ENCODE measurements around the gene GALNT2.

GALNT2 gene

DNA sequence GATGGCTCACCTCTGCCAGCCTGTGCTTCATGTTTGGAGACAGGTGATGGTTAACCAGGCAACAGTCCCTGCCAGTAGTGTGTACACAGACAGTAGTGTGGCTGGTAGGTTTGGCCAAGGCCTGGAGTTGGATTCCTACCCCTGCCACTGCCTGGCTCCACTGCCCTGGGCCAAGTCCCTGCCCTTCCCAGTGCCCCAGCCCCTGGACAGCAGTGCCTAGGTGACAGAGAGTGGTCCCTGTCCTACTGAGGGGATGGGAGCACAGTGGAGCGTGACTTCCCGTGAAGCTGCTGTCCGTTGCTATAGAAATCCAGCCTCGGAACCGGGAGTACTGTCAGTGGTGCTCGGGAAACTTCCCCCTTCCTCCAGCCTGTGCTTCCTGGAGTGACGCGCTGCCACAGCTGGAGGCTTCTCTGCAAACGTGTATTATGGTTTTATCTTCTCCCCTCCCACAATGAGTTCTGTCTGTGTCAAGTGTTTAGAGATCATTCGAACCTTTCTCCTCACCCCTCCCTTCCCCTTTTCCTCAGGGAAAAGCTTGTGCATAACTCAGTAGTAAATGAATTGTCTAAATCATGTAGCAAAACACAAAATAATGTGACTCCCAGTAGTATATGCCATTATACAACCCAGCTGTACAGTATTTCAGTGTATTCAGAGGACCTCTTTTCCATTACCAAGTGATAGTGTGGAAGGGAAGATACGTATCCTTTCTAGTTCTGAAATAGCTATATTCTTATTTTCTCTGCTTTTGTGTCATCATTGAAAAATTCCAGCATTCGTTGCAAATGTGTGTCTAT lies 73.4 kb downstream of the GALNT2 start:
- DNase-seq (ENCODE audit: low spot score), result no peak
- in situ Hi-C loops (cut with MboI; ENCODE audit: low pct_unique_long_range_greater_than_20kb, low sequenced_read_pairs, unreplicated experiment), result no loop called here
- TF ChIP-seq, protein P1, sequence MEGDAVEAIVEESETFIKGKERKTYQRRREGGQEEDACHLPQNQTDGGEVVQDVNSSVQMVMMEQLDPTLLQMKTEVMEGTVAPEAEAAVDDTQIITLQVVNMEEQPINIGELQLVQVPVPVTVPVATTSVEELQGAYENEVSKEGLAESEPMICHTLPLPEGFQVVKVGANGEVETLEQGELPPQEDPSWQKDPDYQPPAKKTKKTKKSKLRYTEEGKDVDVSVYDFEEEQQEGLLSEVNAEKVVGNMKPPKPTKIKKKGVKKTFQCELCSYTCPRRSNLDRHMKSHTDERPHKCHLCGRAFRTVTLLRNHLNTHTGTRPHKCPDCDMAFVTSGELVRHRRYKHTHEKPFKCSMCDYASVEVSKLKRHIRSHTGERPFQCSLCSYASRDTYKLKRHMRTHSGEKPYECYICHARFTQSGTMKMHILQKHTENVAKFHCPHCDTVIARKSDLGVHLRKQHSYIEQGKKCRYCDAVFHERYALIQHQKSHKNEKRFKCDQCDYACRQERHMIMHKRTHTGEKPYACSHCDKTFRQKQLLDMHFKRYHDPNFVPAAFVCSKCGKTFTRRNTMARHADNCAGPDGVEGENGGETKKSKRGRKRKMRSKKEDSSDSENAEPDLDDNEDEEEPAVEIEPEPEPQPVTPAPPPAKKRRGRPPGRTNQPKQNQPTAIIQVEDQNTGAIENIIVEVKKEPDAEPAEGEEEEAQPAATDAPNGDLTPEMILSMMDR (IDR thresholded peaks at IDR 0.05; ENCODE audit: extremely low read depth, insufficient read depth, missing control alignments), result no peak

DNA sequence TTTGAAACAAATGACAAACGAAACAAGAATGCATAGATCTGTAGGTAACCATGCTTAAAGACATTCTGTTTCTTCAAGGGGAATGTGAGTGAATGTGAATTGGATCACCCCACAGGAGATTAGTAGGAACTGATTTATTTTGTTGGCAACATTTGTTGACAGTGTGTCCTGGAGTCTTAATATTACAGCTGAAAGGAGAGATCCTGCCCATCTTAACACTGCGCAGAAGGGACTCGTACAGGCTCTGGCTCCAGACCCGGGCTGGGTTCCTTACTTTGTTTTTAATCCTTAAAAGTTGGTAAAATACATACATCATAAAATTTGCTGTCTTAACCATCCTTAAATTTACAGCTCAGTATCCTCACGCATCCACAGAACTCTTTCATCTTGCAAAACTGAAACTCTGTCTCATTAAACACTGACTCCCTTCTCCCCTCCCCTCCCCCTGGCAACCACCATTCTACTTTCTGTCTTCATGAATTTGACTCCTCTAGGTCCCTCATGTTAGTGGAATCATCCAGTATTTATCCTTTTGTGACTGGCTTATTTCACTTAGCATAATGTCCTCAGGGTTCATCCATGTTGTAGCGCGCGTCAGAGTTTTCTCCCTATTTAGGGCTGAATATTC lies 74.1 kb downstream of the GALNT2 start:
- in situ Hi-C loops (cut with MboI; ENCODE audit: low pct_unique_long_range_greater_than_20kb, low sequenced_read_pairs, unreplicated experiment), result no loop called here
- TF ChIP-seq, protein P1 (IDR thresholded peaks at IDR 0.05; ENCODE audit: extremely low read depth, insufficient read depth, missing control alignments), result no peak
- no peak for DNase-seq (ENCODE audit: low spot score)

DNA sequence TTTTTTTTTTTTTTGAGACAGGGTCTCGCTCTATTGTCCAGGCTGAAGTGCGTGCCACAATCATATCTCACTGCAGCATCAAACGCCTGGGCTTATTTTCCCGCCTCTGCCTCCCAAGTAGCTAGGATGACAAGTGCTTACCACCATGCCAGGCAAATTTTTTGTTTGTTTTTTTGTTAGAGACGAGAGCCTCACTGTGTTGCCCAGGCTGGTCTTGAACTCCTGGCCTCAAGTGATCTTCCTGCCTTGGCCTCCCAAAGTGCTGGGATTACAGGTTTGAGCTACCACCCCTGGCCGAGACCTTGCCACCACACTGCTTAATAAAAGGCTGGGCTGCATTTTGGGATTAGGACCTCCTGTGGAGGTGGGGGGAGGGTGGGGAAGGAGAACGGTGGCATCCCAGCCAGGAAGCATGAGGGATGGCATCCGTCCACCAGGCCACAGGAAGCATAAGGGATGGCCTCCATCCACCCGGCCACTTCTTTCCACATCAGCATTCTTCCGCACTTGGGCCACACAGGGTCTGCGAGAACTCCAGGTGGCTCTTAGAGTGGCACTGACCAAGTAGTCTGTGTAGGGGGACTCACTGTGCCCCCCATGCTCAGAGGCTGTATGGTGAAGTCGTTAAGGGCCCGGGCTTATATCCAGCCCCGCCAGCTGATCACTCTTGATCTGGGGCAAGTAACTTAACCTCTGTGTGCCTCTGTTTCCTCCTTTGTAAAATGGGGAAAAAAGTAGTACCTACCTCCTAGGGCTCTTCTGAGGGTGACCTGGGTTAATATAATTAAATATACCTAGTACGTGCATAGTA lies 75.0 kb downstream of the GALNT2 start:
- TF ChIP-seq, protein P1 (IDR thresholded peaks at IDR 0.05; ENCODE audit: extremely low read depth, insufficient read depth, missing control alignments), result no peak
- in situ Hi-C loops (cut with MboI; ENCODE audit: low pct_unique_long_range_greater_than_20kb, low sequenced_read_pairs, unreplicated experiment), result no loop called here

DNA sequence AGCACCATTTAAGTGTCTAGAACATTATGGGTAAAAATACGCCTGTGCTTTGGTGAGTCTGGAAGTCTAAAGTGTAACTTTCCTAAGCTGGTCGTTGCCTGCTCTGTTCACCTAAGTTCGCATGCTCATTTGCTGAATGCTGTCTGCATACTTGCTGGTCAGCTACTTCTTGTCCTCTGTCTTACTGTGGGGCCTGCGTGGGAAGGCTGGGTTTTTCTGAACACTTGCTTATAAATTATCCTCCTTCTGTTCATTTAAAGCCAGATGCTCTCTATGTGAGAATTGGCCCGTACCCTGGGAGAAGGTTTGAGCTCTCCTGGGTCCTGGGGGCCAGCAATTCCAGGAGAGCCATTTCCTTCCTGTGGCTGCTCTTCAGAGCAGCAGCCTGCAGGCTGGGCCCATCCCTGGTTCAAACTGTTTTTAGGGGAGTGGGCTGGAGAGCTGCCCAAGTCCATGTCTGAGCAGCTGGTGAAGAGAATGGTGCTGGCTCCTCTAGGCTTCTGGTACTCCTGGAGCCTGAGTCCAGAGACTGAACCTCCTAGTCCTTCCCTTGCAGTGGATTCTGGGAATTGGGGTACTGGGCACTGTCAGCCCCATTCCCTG lies 75.7 kb downstream of the GALNT2 start:
- no peak for DNase-seq (ENCODE audit: low spot score)
- in situ Hi-C loops (cut with MboI; ENCODE audit: low pct_unique_long_range_greater_than_20kb, low sequenced_read_pairs, unreplicated experiment), result no loop called here

More for the DNA sequence above, 75.0 kb downstream of the GALNT2 start:
- no peak for DNase-seq (ENCODE audit: low spot score)

DNA sequence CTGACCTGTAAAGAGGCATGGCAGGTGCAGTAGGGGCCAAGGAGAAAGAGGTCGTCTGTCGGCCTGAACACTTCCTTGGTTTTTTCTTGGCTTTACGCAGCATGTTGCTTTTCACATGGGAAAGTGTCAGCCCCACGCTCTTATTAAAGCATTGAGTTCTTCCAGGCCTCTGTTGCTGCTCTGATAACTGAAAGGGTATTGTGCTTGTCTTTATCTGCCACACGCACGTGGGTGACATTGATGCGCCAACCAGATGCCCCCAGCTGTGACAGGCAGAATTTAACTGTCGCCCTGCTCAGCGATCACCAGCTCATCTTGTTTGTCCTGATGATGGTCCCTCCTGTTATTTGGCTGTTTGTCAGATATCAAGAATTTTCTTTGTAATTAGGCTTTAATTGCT lies 76.5 kb downstream of the GALNT2 start:
- no peak for DNase-seq (ENCODE audit: low spot score)

More for the DNA sequence above, 75.7 kb downstream of the GALNT2 start:
- TF ChIP-seq, protein P1 (IDR thresholded peaks at IDR 0.05; ENCODE audit: extremely low read depth, insufficient read depth, missing control alignments), result no peak

More for the DNA sequence above, 76.5 kb downstream of the GALNT2 start:
- in situ Hi-C loops (cut with MboI; ENCODE audit: low pct_unique_long_range_greater_than_20kb, low sequenced_read_pairs, unreplicated experiment), result no loop called here
- TF ChIP-seq, protein P1 (IDR thresholded peaks at IDR 0.05; ENCODE audit: extremely low read depth, insufficient read depth, missing control alignments), result no peak
